NCI-H1436 treated with DMSO at 0.1 percent for 48 hours (cell line): ENCODE measurements around the gene UMOD.

Source experiments
- DNase-seq: peaks from one replicate; lab custom pipeline; 2025; lab: John Stamatoyannopoulos, UW

UMOD gene

GRCh38 chr16:20300312-20301097, 52.0 kb downstream of the UMOD start:
- DNase-seq: no peak

GRCh38 chr16:20298452-20298851, 54.1 kb downstream of the UMOD start:
- DNase-seq: no peak

DNA sequence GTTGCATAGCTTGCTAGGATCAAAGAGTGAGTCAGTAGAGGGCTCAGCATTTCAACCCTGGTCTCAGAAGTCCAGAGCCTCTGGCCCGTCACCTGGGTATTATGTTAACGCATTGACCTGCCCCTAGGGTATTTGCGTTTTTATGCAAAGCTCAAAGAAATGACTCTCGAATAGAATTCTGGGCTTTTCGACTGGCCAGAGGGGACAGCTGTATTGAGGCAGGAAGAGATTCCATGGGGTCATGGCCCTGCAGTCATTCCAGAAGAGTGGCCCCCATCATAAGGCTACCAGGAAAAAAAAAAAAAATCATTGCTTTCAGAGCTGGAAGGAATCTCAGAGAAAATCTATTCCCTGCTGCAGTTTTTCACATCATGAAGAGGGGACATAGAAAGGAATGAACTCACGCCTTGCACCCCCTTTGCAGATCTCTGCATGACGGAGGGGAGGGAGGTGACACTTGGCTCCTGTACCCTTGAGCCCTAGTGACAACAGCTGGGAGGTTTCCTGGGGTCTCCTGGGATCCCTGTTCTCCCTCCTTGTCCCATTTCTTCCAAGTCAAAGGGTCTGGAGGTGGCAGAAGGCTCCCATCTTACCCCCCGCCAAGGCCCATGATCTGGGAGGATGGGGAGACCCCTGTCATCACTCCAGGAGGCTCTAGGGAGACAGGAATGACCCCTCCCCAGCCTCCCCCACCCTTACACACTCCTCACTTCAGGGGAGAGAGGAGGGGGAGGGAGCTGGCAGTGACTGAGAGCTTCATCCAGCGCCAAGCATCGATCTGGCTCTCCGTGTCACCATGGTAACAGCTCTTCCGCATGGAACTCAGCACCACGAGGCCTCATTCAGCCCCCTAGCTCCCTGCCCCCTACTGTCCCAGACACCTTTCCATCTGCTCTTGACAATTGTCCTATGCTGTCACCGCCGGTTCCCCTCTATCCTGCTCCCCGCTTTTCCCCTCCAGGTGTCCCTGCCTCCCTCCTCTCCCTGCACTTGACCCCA, 61.0 kb downstream of the UMOD start:
- no peak for DNase-seq

DNA sequence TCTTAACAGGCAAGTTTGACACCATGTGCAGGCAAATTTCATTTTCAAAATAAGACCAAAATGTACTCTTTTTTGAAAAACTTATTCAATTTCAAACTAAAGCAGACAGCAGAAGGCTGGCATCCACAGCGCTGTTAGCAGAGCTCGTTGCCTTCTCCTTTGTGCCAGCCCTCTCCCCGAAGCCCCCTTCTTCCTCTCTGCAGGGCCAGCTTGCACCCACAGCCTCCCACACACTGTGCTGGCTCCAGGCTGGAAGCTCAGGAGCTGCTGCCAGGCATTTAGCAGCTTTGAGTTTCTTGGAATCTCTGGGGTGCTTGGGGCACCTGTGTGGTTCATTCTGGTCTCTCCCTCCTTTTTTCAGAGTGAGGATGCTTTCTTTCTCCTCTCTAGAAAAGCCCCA, 62.9 kb downstream of the UMOD start:
- DNase-seq: no peak

- no peak for DNase-seq
These were observed 66.5 kb downstream of the UMOD start for GRCh38 chr16:20285993-20286499.
